ENCODE measurements around the gene CTNND2. TPM values are rescaled to one million over a fixed set of nuclear protein-coding genes. Genes with fewer than 3 reads are reported as not detected.

The CTNND2 gene
- total RNA-seq, 1 experiment from 2014 or later = not detected

DNA sequence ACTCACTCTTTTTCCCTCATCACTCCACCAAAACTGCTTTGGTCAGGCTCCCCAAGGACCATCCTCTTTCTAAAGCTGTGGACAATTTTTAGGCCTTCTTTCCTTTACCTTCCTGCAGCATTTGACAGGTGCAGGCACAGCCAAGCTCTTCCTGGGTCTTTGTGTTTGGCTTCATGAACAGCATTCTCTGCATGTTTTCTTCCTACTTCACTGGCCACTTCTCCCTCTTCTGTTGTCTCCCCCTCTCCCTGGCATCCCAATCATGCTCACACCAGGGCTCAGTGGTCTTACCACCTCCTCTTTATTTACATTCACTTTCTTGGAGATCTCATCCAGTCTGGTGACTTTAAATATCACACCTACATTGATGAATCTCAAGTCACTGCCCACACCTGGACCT is 51.1 kb downstream of the CTNND2 start:
- ChIA-PET POLR2A (ENCODE audit: low non-redundant PET) (no interaction called here), CTCF (no interaction called here)
- Histone ChIP-seq H3K27me3 (replicated peaks; ENCODE audit: insufficient read depth, low read depth, low read length, poor library complexity) (no peaks in the 10 kb centered on the region), H3K27ac (ENCODE audit: low read depth, low read length, poor library complexity, severe bottlenecking) (no peak overlapping the region), H3K4me3 (ENCODE audit: low read depth, low read length, poor library complexity, severe bottlenecking) (no peak overlapping the region), H3K36me3 (ENCODE audit: insufficient read depth, low read length, poor library complexity, severe bottlenecking) (no peaks in the 10 kb centered on the region), H3K9me3 (ENCODE audit: low read depth, low read length, poor library complexity, severe bottlenecking) (peaks cover 20% of the 10 kb centered on the region), H3K4me1 (ENCODE audit: insufficient read depth, low read length, poor library complexity, severe bottlenecking) (no peaks in the 10 kb centered on the region)
- intact Hi-C loops (cut with micrococcal nuclease; ENCODE audit: unreplicated experiment) = no loop called here
- TF ChIP-seq, protein P1, sequence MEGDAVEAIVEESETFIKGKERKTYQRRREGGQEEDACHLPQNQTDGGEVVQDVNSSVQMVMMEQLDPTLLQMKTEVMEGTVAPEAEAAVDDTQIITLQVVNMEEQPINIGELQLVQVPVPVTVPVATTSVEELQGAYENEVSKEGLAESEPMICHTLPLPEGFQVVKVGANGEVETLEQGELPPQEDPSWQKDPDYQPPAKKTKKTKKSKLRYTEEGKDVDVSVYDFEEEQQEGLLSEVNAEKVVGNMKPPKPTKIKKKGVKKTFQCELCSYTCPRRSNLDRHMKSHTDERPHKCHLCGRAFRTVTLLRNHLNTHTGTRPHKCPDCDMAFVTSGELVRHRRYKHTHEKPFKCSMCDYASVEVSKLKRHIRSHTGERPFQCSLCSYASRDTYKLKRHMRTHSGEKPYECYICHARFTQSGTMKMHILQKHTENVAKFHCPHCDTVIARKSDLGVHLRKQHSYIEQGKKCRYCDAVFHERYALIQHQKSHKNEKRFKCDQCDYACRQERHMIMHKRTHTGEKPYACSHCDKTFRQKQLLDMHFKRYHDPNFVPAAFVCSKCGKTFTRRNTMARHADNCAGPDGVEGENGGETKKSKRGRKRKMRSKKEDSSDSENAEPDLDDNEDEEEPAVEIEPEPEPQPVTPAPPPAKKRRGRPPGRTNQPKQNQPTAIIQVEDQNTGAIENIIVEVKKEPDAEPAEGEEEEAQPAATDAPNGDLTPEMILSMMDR (conservative IDR thresholded peaks at IDR 0.05; ENCODE audit: low read depth, low read length) = no peak
- TF ChIP-seq EZH2 (IDR thresholded peaks at IDR 0.05; ENCODE audit: borderline replicate concordance, low read depth, low read length, poor library complexity, severe bottlenecking) = no peak
- BruUV-seq (replicated peaks) = no TSS peak
- DNase-seq (ENCODE audit: low spot score) = no peak

DNA sequence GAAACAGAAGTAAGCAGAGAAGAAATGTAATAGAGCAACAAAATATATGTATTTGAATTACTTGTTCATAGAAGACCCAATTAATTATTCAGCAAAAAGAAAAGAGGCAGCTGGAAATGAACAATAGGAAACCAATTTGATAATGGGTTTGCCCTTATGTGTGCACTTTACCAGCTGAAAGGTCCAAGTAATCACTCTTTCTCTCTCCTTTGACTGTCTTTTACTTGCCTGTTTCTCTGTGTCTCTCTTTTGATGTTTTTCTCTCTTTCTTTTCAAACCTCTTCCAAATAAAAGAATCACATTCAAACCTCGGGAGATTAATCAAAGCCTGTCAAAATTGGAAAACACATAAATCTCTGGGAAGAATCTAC is 51.5 kb downstream of the CTNND2 start:
- POLR2A ChIA-PET (ENCODE audit: low non-redundant PET) = no interaction called here
- H3K27ac ChIP-seq (ENCODE audit: low read depth, low read length, poor library complexity, severe bottlenecking) = no peak overlapping the region
- no peak for DNase-seq (ENCODE audit: low spot score)
- no peaks in the 10 kb centered on the region for H3K4me1 ChIP-seq (ENCODE audit: insufficient read depth, low read length, poor library complexity, severe bottlenecking)
- H3K27me3 ChIP-seq (replicated peaks; ENCODE audit: insufficient read depth, low read depth, low read length, poor library complexity) = no peaks in the 10 kb centered on the region
- H3K36me3 ChIP-seq (ENCODE audit: insufficient read depth, low read length, poor library complexity, severe bottlenecking) = no peaks in the 10 kb centered on the region
- no peak for TF ChIP-seq EZH2 (IDR thresholded peaks at IDR 0.05; ENCODE audit: borderline replicate concordance, low read depth, low read length, poor library complexity, severe bottlenecking)
- TF ChIP-seq, protein P1 (conservative IDR thresholded peaks at IDR 0.05; ENCODE audit: low read depth, low read length) = no peak
- peaks cover 20% of the 10 kb centered on the region for H3K9me3 ChIP-seq (ENCODE audit: low read depth, low read length, poor library complexity, severe bottlenecking)
- no peak overlapping the region for H3K4me3 ChIP-seq (ENCODE audit: low read depth, low read length, poor library complexity, severe bottlenecking)
- CTCF ChIA-PET = no interaction called here
- no TSS peak for BruUV-seq (replicated peaks)
- intact Hi-C loops (cut with micrococcal nuclease; ENCODE audit: unreplicated experiment) = no loop called here

DNA sequence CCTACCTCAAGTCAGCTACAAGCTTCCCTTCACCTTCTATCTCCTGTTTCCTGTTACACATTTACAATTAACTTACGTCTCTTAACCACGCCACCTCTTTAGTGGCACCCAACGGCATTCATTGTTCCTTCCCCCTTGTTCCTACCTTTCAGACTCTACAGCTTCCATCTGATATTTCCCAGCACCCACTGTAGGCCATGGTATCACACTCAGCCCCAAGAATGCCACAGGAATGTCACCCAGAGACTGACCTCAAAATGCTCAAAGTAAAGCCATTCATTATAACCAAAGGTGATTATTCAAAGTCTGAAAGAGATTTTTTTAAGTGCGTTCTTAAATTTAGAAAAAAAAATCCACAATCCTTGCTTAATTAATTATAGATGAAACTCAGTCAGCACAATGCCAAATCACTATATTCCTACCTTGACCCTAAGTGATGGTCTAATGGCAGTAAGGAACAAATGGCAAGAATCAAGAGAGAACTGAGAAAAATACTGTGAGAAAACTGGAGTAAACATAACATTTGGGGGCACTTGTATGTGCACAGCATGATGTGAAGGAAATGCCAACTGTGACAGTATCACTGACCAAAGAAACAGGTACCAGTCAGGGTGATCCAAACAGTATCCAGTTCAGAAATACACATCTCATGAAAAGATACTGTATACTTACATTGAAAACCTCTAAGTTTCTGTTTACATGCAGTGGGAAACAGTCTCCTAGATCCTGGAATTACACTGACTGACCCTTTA is 52.1 kb downstream of the CTNND2 start:
- DNase-seq (ENCODE audit: low spot score) = no peak
- intact Hi-C loops (cut with micrococcal nuclease; ENCODE audit: unreplicated experiment) = no loop called here
- TF ChIP-seq, protein P1 (conservative IDR thresholded peaks at IDR 0.05; ENCODE audit: low read depth, low read length) = no peak
- TF ChIP-seq EZH2 (IDR thresholded peaks at IDR 0.05; ENCODE audit: borderline replicate concordance, low read depth, low read length, poor library complexity, severe bottlenecking) = no peak
- POLR2A ChIA-PET (ENCODE audit: low non-redundant PET) = no interaction called here
- no TSS peak for BruUV-seq (replicated peaks)
- Histone ChIP-seq H3K9me3 (ENCODE audit: low read depth, low read length, poor library complexity, severe bottlenecking) (peaks cover 20% of the 10 kb centered on the region), H3K27me3 (replicated peaks; ENCODE audit: insufficient read depth, low read depth, low read length, poor library complexity) (no peaks in the 10 kb centered on the region), H3K4me3 (ENCODE audit: low read depth, low read length, poor library complexity, severe bottlenecking) (no peak overlapping the region), H3K36me3 (ENCODE audit: insufficient read depth, low read length, poor library complexity, severe bottlenecking) (no peaks in the 10 kb centered on the region), H3K4me1 (ENCODE audit: insufficient read depth, low read length, poor library complexity, severe bottlenecking) (no peaks in the 10 kb centered on the region), H3K27ac (ENCODE audit: low read depth, low read length, poor library complexity, severe bottlenecking) (no peak overlapping the region)
- CTCF ChIA-PET = no interaction called here

Measured in A673 (cell line).